ENCODE data around the gene ILF2.

DNA sequence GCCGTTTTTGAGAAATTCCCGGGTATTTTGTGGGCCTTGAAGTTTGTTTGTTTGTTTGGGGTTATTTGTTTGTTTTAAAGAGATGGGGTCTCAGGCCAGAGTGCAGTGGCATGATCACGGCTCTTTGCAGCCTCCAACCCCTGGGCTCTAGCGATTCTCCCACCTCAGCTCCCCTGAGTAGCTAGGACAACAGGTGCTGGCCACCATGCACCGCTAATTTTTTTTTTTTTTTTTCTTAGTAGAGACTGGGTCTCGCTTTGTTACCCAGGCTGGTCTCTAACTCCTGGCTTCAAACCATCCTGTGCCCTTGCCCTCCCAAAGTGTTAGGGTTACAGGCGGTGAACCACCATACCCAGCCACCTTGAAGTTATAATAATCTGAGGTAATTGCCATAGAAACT, 34.9 kb downstream of the ILF2 start:
- no peak for TF ChIP-seq TCF7L2 (IDR thresholded peaks at IDR 0.05; ENCODE audit: borderline replicate concordance, low read depth, low read length)
- TF ChIP-seq, protein P1, sequence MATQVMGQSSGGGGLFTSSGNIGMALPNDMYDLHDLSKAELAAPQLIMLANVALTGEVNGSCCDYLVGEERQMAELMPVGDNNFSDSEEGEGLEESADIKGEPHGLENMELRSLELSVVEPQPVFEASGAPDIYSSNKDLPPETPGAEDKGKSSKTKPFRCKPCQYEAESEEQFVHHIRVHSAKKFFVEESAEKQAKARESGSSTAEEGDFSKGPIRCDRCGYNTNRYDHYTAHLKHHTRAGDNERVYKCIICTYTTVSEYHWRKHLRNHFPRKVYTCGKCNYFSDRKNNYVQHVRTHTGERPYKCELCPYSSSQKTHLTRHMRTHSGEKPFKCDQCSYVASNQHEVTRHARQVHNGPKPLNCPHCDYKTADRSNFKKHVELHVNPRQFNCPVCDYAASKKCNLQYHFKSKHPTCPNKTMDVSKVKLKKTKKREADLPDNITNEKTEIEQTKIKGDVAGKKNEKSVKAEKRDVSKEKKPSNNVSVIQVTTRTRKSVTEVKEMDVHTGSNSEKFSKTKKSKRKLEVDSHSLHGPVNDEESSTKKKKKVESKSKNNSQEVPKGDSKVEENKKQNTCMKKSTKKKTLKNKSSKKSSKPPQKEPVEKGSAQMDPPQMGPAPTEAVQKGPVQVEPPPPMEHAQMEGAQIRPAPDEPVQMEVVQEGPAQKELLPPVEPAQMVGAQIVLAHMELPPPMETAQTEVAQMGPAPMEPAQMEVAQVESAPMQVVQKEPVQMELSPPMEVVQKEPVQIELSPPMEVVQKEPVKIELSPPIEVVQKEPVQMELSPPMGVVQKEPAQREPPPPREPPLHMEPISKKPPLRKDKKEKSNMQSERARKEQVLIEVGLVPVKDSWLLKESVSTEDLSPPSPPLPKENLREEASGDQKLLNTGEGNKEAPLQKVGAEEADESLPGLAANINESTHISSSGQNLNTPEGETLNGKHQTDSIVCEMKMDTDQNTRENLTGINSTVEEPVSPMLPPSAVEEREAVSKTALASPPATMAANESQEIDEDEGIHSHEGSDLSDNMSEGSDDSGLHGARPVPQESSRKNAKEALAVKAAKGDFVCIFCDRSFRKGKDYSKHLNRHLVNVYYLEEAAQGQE (tag by site-specific recombination; IDR thresholded peaks at IDR 0.05) = no peak
- no peak for TF ChIP-seq OVOL3 (tag by site-specific recombination; IDR thresholded peaks at IDR 0.05)
